GM15510 (cell line): Measurements from ENCODE around the gene MGAT5.

Source experiments
- POLR2A ChIP-seq: IDR thresholded peaks from 3 replicates; pipeline ENCODE4 v1.6.1; 2011; ENCODE audit warnings: borderline replicate concordance; ENCODE audit not compliant: insufficient read length; ENCODE audit errors: extremely low read depth

The MGAT5 gene

GRCh38 chr2:134258684-134259388, 5.0 kb downstream of the MGAT5 start:
- no peak for TF ChIP-seq POLR2A

DNA sequence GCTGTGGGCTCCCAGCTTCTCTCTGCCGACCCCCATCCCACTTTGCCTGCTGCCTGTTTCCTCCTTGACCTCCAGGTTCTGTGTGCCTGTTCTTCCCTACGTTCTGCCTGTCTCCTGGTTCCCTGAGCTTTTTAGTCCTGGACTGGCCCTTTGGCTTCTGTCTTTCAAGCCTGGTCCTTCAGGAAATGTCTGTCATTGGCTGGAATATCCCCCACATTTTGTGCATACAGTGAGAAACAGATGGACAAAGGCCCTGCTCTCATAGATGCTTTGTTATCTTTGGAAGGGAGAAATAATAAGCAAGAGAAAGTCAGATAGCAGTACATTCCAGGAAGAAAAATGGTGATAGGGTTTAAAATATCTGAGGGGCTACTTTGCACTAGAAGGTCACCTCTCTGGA, 5.7 kb downstream of the MGAT5 start:
- TF ChIP-seq POLR2A: no peak

DNA sequence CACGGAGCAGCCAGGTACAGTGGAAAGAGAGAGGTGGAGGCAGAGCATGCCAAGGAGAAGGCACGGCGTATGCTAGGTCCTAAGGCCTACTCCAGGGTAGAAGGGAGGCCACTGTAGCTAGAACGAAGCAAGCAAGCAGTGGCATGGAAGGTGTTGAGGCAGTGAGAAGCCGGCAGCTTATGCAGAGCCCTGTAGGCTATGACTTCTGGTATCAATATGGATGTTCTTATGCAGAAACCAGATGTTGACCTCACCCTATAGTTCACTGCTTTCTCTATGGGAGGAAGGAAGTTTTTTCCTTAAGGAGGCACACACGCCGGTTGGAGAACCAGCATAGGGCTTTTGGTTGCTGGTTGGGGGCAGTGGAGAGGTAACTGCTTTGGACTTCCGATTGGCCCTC, 6.1 kb downstream of the MGAT5 start:
- no peak for TF ChIP-seq POLR2A

- no peak for TF ChIP-seq POLR2A
Measured at GRCh38 chr2:134260713-134261112, 6.8 kb downstream of the MGAT5 start.

- no peak for TF ChIP-seq POLR2A
Measured at GRCh38 chr2:134261398-134262131, 7.7 kb downstream of the MGAT5 start.

DNA sequence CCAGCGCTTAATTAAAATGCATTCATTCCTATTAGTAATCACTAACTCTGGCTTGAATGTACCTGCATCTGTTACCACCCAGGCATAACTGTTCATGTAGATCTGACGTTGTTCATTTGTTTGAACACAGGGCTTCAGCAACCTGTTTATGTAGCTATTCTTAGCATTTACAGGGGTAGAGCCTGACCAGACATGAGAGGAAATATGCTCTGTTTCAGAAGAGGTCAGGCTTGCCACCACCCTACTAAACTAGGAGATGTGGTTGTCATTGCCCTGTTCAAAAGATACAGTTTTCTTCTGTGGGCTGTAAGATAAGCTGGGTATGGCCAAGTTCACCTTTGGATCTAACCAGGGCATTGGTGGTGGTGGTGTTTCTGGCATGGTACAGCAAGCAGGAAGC, 8.8 kb downstream of the MGAT5 start:
- no peak for TF ChIP-seq POLR2A

GRCh38 chr2:134268265-134268664, 14.4 kb downstream of the MGAT5 start:
- TF ChIP-seq POLR2A: no peak

- TF ChIP-seq POLR2A: no peak
Measured at GRCh38 chr2:134269230-134269629, 15.4 kb downstream of the MGAT5 start.

DNA sequence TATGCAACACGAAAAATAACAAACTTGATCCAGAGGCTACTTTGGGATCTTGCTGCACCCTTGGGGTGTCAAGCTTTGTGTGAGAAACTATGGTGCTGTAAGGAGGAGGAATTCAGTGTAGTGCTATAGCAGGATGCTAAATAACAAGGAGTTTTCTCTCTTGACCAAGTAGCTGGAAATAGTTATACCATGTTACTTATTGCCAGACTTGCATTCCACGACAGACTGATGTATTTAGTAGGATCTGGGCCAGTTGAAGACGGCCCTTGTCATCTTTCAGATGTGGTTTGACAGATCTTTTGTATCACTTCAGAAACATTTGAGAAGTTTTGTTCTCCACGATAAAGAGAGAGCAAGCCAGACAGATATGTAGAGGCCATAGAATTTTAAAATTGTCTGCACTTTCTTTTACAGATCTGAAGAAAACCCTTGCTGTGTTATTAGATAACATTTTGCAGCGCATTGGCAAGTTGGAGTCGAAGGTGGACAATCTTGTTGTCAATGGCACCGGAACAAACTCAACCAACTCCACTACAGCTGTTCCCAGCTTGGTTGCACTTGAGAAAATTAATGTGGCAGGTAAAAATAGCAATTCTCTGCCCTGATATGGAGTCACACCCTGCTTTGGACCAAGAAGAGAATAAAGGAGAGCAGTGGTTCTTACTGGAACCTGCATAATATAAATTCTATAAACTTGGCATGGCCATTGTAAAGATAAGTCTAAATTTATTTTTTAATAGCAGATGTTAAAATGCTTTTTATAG, 16.3 kb downstream of the MGAT5 start:
- TF ChIP-seq POLR2A: no peak

DNA sequence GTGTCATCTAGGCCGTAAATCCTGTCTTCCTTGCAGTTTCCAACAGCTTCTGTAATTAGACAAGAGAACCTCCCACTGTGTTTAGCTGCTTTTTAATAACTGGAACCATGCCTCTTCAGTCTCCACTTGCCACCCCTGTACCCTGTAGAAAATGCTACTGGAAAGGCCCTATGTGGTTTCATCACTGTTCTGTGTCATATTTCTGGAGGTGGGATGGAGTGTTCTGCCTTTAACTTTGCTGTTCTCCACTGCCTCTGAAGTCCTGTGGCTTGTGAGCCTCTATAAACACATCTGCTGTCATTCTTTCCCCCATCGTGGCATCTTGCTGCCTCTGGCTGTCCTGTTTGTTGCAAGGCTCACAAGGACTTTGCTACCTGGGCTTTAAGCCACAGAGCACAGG, 17.9 kb downstream of the MGAT5 start:
- TF ChIP-seq POLR2A: no peak

DNA sequence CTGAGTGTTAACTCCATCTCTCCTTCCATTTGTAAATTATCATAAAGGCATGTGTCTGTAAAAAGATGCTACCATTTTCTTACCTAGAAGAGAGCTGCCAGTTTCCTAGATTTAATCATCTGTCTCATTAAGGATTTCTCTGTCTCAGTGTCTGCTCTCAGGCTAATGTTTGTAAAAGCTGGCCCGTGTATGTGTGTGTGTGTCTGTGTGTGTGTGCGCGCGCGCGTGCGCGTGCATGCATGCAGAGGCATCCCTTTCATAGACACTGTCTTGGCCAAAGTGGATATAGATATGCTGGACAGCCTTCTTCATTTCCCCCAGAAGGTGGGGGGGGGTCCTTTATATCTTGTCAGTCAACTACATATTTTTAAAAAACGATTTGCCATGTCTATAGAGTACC, 18.9 kb downstream of the MGAT5 start:
- TF ChIP-seq POLR2A: no peak

DNA sequence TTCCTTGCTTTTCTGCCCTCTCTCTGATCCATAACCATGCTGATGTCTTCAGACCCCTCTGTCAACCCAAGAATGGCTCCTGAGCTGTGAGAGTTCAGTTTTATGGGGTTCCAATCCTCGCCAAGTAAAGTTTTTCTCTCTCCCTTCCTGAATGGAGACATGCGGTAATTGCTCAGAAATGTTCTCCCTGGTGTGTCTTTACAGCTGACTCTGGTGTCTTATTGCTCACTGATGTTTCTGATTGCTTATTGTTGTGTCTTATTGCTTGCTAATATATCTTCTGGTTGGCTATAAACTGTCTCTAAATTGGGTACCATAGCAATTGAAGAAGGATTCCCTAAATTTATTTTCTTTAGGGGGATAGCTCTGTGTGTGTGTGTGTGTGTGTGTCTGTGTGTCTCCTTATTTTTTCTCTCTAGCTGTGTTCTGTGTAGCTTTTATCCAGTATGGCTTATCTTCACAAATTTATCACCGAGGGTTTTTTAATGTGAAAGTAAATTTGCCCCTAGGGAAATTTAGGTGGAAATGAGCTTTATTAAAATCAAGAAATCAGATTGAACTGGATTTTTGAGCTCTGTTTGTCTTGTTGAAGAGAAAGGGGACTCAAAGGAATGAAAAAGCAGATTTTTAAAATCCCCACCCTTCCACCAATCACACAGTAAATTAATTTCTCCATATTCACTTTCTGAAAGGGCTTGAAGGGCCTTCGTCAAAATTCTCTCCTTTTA, 19.5 kb downstream of the MGAT5 start:
- no peak for TF ChIP-seq POLR2A

GRCh38 chr2:134274121-134274520, 20.2 kb downstream of the MGAT5 start:
- no peak for TF ChIP-seq POLR2A

GRCh38 chr2:134275058-134275862, 21.4 kb downstream of the MGAT5 start:
- TF ChIP-seq POLR2A: no peak
